OCI-LY7 (cell line): Measurements from ENCODE around the gene SIGLEC5. TPM values are rescaled to one million over a fixed set of nuclear protein-coding genes. Genes with fewer than 3 reads are reported as not detected.

Source experiments
- BruUV-seq: library from RNA; stranded (reverse); fragments of 400-500 nt; replicated peaks from 2 replicates; lab custom pipeline; 2021; lab: Mats Ljungman, UMichigan
- CTCF ChIA-PET: fragments of 300-600 bp; sonication (Branson Sonifier 250); formaldehyde crosslinking; loops from one replicate; lab custom pipeline; 2022; ENCODE audit warnings: antibody characterized with exemption; ENCODE audit not compliant: unreplicated experiment; lab: Charles Lee
- POLR2A ChIA-PET: fragments of 300-600 bp; sonication (Branson Sonifier 250); formaldehyde crosslinking; loops from one replicate; lab custom pipeline; 2022; ENCODE audit warnings: antibody characterized with exemption; lab: Charles Lee
- DNase-seq: peaks from one replicate; pipeline ENCODE4 v3.0.0-alpha.2; 2015; ENCODE audit warnings: low spot score
- H2AFZ ChIP-seq: fragments of 200-600 bp; sonication (generic), shearing (Covaris generic); 2 replicates; pipeline ENCODE4 v1.6.1; 2014; ENCODE audit warnings: mild to moderate bottlenecking, antibody characterized with exemption, low read length, moderate library complexity
- H3K27ac ChIP-seq: fragments of 200-600 bp; sonication (generic); 2 replicates; pipeline ENCODE4 v1.5.1; 2014; ENCODE audit warnings: mixed run types, low read depth, mild to moderate bottlenecking, moderate library complexity, low read length, inconsistent platforms; ENCODE audit not compliant: poor library complexity, severe bottlenecking
- H3K36me3 ChIP-seq: fragments of 200-600 bp; sonication (generic); 2 replicates; pipeline ENCODE4 v1.6.1; 2014; ENCODE audit warnings: mild to moderate bottlenecking, antibody characterized with exemption, low read length, moderate library complexity, mixed read lengths; ENCODE audit not compliant: insufficient read depth
- H3K4me1 ChIP-seq: fragments of 200-600 bp; sonication (generic); 2 replicates; pipeline ENCODE4 v1.5.1; 2014; ENCODE audit warnings: mild to moderate bottlenecking, low read length; ENCODE audit not compliant: insufficient read depth, poor library complexity, severe bottlenecking
- H3K4me2 ChIP-seq: fragments of 200-600 bp; sonication (generic); 2 replicates; pipeline ENCODE4 v1.6.1; 2014; ENCODE audit warnings: mild to moderate bottlenecking, low read length
- H3K4me3 ChIP-seq: fragments of 200-600 bp; sonication (generic); 2 replicates; pipeline ENCODE4 v1.5.1; 2014; ENCODE audit warnings: mild to moderate bottlenecking, low read depth, low read length; ENCODE audit not compliant: poor library complexity, severe bottlenecking
- H3K79me2 ChIP-seq: fragments of 200-600 bp; sonication (generic); 2 replicates; pipeline ENCODE4 v1.6.1; 2016; ENCODE audit warnings: low read depth, mild to moderate bottlenecking, low read length, moderate library complexity, mixed read lengths; ENCODE audit not compliant: insufficient read depth
- H3K9me2 ChIP-seq: fragments of 200-600 bp; sonication (generic); 2 replicates; pipeline ENCODE4 v1.6.1; 2016; ENCODE audit warnings: mild to moderate bottlenecking, low read length, mixed read lengths; ENCODE audit not compliant: insufficient read depth
- H3K9me3 ChIP-seq: fragments of 200-600 bp; sonication (generic); 2 replicates; pipeline ENCODE4 v1.6.1; 2014; ENCODE audit warnings: mild to moderate bottlenecking, mixed run types, low read length, mixed read lengths
- H4K20me1 ChIP-seq: fragments of 200-600 bp; sonication (generic); 2 replicates; pipeline ENCODE4 v1.6.1; 2014; ENCODE audit warnings: mild to moderate bottlenecking, antibody characterized with exemption, low read length, moderate library complexity, mixed read lengths; ENCODE audit not compliant: insufficient read depth
- EZH2phosphoT487 ChIP-seq: fragments of 200-600 bp; sonication (generic); IDR thresholded peaks from 2 replicates; pipeline ENCODE4 v1.6.1; 2018; ENCODE audit warnings: low read depth, borderline replicate concordance, mild to moderate bottlenecking, mixed run types, antibody characterized with exemption, low read length, moderate library complexity, mixed read lengths
- intact Hi-C: fragments of 100-400 bp; cut with micrococcal nuclease; formaldehyde crosslinking; loops from one replicate; pipeline ENCODE4 v1.10.0; 2022; ENCODE audit not compliant: unreplicated experiment
- total RNA-seq, 2 experiments: library from RNA; depleted of rRNA in 1 of 2; stranded (reverse); fragments of >200 nt in 1 of 2; shearing (Covaris generic) in 1 of 2; gene quantifications; 2 replicates each; pipeline ENCODE4 v1.2.3, GENCODE V29; 2014 to 2022
- TF ChIP-seq, protein P1 (sequence below): fragments of 200-600 bp; sonication (generic); conservative IDR thresholded peaks from 2 replicates; pipeline ENCODE4 v1.5.1; 2014; ENCODE audit warnings: mild to moderate bottlenecking, antibody characterized with exemption, low read length, moderate library complexity, mixed read lengths

The SIGLEC5 gene
- total RNA-seq, 2 experiments from 2014 or later = not detected

DNA sequence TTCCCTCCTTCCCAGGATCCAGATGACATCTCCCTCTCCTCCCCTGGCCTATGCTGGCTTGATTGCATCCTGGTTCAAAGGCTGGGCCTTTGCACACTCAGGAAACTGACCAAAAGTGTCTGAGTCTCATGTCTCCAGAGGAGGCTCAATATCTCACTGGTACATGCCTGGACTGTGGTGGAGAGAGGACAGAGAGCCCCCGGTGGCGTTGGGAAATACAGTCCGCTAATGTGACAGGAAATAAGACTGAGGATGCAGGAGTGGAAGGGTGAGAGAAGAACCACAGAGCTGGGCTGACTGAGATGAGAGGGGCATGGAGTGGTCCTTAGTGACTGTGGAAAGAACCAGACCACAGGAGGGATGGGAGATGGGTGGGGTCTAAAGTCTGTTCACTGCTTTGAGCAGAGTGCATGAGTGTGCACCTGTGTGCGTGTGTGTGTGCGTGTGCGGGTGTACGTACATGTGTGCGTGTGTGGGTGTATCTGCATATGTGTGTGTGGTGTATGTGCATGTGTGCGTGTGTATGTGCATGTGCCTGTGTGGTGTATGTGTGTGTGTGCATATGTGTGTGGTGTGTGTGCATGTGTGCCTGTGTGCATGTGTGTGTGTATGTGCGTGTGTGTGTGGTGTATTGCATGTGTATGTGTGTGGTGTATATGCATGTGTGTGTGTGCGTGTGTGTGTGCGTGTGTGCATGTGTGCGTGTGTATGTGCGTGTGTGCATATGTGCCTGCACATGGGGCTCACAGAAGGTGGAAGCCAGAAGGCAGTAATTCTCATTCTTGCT is 1.9 kb downstream of the SIGLEC5 start:
- no peak for DNase-seq
- no peaks in the 10 kb centered on the region for H3K36me3 ChIP-seq
- no peaks in the 10 kb centered on the region for H3K9me3 ChIP-seq
- H3K9me2 ChIP-seq = no peaks in the 10 kb centered on the region
- no peak overlapping the region for H3K4me2 ChIP-seq
- H3K27ac ChIP-seq = no peak overlapping the region
- H3K4me3 ChIP-seq = no peak overlapping the region
- no peak overlapping the region for H2AFZ ChIP-seq
- POLR2A ChIA-PET = no interaction called here
- H3K79me2 ChIP-seq = no peaks in the 10 kb centered on the region
- TF ChIP-seq EZH2phosphoT487 = no peak
- TF ChIP-seq, protein P1, sequence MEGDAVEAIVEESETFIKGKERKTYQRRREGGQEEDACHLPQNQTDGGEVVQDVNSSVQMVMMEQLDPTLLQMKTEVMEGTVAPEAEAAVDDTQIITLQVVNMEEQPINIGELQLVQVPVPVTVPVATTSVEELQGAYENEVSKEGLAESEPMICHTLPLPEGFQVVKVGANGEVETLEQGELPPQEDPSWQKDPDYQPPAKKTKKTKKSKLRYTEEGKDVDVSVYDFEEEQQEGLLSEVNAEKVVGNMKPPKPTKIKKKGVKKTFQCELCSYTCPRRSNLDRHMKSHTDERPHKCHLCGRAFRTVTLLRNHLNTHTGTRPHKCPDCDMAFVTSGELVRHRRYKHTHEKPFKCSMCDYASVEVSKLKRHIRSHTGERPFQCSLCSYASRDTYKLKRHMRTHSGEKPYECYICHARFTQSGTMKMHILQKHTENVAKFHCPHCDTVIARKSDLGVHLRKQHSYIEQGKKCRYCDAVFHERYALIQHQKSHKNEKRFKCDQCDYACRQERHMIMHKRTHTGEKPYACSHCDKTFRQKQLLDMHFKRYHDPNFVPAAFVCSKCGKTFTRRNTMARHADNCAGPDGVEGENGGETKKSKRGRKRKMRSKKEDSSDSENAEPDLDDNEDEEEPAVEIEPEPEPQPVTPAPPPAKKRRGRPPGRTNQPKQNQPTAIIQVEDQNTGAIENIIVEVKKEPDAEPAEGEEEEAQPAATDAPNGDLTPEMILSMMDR = no peak
- CTCF ChIA-PET = no interaction called here
- H4K20me1 ChIP-seq = no peaks in the 10 kb centered on the region
- BruUV-seq = no TSS peak
- intact Hi-C loops = no loop called here
- no peaks in the 10 kb centered on the region for H3K4me1 ChIP-seq

DNA sequence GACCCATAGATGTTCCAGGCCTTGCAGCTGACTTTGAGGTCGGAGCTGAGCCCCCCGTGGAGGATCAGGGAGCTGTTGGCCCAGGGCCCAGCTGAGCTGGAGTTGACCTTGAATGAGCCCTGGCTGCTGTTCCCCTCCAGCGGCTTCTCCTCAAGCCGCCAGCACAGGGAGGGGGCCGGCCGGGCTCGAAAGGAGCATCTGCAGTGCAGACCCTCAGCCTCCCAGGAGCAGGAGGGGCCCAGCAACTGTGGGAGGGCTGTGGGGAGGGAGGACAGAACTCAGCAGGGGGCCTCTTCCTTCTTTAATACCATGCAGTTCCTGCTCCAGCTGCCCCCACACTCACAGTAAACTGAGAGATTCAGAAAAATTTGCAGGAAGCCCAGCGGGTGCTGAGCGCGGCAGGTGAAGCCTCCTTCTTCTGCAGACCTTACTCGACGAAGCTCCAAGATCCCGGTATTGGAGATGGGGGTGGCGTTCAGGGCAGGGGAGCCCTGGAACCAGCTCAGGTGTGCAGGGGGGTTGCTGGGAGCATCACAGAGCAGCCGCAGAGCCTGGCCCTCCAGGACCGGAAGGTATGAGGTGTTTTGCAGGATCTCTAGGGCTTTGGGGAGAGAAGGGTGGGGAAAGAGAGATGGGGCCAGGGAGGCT is 2.6 kb downstream of the SIGLEC5 start:
- no TSS peak for BruUV-seq
- Histone ChIP-seq H4K20me1 (no peaks in the 10 kb centered on the region), H3K79me2 (no peaks in the 10 kb centered on the region), H3K9me3 (no peaks in the 10 kb centered on the region), H2AFZ (no peak overlapping the region), H3K36me3 (no peaks in the 10 kb centered on the region), H3K4me2 (no peak overlapping the region), H3K4me3 (no peak overlapping the region), H3K4me1 (no peaks in the 10 kb centered on the region), H3K9me2 (no peaks in the 10 kb centered on the region), H3K27ac (no peak overlapping the region)
- intact Hi-C loops = no loop called here
- POLR2A ChIA-PET = no interaction called here
- TF ChIP-seq, protein P1 = no peak
- TF ChIP-seq EZH2phosphoT487 = no peak
- CTCF ChIA-PET = interaction anchor here (0.7 kb wide), 1 partner anchor 20 kb away, joined by 3 read pairs; no protein-coding TSS in a partner anchor
- no peak for DNase-seq

DNA sequence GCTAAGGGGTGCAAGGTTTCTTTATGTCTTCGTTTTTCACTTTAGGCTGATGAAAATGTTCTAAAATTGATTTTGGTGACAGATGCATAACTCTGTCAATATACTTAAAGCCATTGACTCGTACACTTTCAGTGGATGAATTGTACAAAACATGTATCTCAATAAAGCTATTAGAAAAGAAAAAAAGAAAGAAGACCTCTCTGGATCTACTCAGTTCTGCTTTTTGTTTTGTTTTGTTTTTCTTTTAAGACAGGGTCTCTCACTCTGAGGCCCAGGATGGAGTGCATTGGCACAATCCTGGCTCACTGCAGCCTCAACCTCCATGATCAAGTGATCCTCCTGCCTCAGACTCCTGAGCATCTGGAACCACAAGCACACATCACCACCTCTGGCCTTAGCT is 3.5 kb downstream of the SIGLEC5 start:
- Histone ChIP-seq H3K36me3 (no peaks in the 10 kb centered on the region), H3K4me3 (no peak overlapping the region), H3K27ac (no peak overlapping the region), H3K4me1 (peaks cover 2% of the 10 kb centered on the region), H3K79me2 (no peaks in the 10 kb centered on the region), H3K9me3 (no peaks in the 10 kb centered on the region), H2AFZ (no peak overlapping the region), H4K20me1 (no peaks in the 10 kb centered on the region), H3K9me2 (no peaks in the 10 kb centered on the region), H3K4me2 (no peak overlapping the region)
- no peak for TF ChIP-seq EZH2phosphoT487
- TF ChIP-seq, protein P1 = no peak
- ChIA-PET CTCF (no interaction called here), POLR2A (no interaction called here)
- DNase-seq = no peak
- BruUV-seq = no TSS peak
- intact Hi-C loops = no loop called here
